HG02973 (cell line): ENCODE results near the gene SLC6A5.

ENCODE experiments used
- ATAC-seq: cut with Tn5 transposase; IDR thresholded peaks from one replicate; pipeline ENCODE4 v1.9.1; 2021; ENCODE audit warnings: moderate library complexity; ENCODE audit not compliant: unreplicated experiment

Gene SLC6A5

DNA sequence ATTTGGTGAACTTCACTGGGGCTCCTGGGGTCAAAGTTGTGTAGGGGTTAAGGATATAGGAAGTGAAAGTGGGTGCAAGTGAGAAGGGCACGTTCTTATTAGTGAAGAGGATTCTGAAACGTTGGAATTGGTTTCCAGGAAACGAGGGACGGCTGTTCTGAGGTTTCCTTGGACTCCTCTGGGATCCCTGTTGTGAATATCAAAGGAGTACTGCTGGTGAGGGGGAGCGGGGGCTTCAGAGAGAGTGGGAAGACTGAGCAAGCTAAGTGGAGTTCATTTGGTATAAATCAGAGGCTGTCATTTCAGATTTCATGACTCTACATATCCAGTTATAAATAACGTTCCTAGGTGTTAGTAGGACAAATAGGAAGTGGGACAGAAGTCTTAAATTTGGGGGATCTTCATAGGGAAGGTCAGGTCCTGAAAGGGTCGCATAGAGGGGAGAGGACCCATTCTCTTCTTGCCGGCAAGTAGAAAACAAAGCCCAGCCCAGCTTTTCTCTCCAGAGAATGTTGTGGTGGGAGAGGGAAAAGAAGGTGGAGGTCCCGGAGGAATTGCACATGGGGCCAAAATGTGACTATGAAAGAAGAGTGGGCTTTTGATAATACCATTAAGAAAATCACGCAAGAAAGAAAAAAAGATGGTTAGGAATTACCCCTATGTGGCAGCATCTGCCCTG, 68.9 kb downstream of the SLC6A5 start:
- ATAC-seq, result no peak

- ATAC-seq, result no peak
These were observed 69.7 kb downstream of the SLC6A5 start, which contains the start of gene NELL1 for GRCh38 chr11:20668844-20669819. Gene NELL1 (plus strand): TSS chr11:20669586.

- no peak for ATAC-seq
These were observed 70.6 kb downstream of the SLC6A5 start for GRCh38 chr11:20669820-20670684.

- ATAC-seq, result no peak
These were observed 71.6 kb downstream of the SLC6A5 start for GRCh38 chr11:20670932-20671403.

DNA sequence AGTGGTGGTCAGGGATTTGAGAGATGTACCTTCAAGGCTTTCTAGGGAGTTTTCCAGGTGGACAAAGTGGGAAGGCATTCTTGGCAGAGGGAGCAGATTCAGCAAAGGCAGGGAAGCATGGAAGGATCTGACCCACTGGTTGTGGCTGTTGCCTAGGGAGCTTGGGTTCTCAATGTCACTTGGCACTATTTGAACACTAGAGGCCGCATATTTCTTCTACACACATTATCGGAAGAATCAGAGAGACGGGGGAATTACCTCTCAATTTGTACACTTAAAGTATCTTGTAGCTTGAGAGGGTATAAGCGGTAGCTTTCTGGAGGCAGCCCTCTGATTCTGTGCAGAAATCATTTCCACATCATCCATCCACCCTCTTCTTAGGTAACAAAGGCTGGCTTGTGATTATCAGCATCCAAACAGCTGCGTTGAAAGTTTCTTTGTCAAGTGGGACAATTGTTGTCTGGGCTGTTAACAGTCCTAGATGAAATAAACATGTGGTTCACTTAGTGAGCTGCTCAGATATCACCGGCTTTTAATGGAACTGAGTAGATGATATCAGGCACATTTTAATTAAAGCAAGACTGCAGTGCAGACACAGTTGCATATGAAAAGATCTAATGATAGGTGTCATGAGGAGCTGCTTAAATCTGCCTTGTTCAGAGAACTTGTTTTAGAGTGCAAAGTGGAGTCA, 72.6 kb downstream of the SLC6A5 start:
- no peak for ATAC-seq

- no peak for ATAC-seq
These were observed 73.2 kb downstream of the SLC6A5 start for GRCh38 chr11:20672575-20672974.

GRCh38 chr11:20676658-20677057, 77.2 kb downstream of the SLC6A5 start:
- no peak for ATAC-seq

DNA sequence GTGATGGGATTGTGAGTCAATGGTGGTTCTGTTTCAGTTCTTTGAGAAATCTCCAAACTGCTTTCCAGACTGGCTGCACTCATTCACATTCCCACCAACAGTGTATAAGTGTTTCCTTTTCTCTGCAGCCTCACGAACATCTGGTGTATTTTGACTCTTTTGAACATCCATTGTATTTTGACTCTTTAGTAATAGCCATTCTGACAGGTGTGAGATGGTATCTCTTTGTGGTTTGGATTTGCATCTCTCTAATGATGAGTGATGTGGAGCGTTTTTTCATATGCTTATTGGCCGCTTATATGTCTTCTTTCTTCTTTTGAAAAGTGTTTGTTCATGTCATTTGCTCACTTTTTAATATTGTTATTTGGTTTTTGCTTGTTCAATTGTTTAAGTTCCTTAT, 89.4 kb downstream of the SLC6A5 start:
- ATAC-seq, result no peak

DNA sequence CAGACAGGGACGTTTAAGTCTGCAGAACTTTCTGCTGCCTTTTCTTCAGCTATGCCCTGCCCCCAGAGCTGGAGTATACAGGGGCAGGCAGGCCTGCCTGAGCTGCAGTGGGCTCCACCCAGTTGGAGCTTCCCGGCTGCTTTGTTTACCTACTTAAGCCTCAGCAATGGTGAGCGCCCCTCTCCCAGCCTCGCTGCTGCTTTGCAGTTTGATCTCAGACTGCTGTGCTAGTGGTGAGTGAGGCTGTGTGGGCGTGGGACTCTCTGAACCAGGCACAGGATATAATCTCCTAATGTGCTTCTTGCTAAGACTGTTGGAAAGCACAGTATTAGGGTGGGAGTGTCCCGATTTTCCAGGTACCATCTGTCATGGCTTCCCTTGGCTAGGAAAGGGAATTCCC, 108.5 kb downstream of the SLC6A5 start:
- no peak for ATAC-seq
